Stromal cell of bone marrow (primary cell): ENCODE measurements around the gene SIM1.

Source experiments
- DNase-seq: peaks from one replicate; pipeline ENCODE4 v3.0.0-alpha.2; 2012; ENCODE audit warnings: low read depth

Gene SIM1

DNA sequence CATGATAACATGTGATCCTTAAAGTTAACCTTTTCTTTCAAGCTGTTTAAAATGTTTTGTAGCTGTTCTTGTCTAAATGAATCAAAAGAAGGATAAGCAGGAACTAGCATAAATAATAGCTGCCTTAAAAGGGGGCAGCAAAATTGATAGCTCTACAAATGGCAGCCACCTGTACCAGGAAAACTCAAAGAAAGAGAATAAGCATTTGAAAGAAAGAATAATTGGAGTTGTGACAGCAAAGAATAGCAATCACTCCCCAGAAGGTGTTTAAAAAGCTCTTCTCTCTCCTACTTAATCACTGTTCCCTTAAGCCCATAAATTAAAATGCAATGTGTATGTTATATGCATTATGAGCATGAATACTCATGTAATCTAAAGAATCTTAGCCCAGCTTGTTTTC, 114.6 kb downstream of the SIM1 start:
- DNase-seq, result no peak

DNA sequence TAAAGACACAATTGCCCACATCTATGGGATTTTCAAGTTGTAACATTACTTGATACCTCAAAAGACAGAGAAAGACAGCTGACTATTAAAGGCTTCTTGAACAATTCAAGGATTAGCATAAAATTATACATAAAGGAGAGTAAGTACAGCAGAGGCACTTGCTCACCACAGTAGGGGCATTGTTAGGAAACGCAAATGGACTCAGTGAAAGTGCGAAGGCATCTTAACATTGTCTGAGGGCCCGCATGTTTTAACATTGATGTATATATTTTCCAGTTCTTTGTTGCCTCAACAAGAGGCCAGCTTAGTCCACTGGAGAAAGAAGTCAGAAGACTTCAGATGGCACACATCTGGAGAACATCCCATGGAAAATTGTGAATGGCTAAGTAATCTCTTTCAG, 115.4 kb downstream of the SIM1 start:
- DNase-seq, result no peak

DNA sequence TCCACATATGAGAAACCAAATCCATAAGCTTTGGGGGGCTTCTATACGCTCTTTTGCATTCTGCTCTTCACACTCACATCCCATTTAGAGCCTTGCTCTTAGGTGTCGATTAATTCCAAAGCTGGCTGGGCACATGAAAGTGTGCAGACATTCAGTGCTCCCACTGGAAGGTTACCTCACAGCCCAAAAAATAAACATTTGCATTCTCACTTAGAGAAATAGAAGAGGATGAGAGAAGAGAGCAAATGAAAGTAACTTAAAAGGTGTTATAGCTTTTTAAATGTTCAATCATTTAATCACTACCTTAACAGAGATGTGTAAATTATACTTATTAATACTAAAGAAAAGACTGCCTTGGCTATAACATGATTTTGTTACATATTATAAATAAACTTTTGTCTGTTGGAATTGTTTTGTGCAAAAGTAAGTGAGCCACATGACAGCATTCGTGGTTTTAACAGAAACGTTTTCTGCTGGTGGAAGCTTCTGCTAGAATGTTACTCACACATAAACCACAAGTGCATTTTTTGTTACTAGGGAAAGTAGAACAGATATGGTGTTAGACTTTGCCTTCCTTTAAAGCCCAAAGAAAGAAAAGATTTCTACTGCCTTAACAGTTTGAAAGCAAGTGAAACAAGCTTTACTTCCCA, 116.7 kb downstream of the SIM1 start:
- peak; percentile 50 for DNase-seq

DNA sequence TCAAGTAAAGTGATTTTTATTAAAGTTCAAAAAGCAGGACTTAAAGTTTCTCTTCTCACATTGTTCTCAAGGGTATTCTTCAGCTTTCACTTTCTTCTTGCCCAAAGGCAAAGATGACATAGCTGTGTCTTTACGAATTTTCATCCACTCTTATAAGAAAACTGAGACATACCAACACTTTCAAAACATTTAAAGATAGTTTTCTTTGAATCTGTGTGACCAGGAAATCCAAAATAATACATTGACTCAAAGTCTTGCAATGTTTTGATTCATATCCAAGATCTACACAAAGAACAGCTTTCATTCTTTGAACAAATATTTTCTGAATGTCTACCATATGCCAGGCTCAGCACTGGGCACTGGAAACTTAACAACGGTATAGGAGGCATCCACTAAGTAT, 117.9 kb downstream of the SIM1 start:
- DNase-seq, result peak; percentile 70

DNA sequence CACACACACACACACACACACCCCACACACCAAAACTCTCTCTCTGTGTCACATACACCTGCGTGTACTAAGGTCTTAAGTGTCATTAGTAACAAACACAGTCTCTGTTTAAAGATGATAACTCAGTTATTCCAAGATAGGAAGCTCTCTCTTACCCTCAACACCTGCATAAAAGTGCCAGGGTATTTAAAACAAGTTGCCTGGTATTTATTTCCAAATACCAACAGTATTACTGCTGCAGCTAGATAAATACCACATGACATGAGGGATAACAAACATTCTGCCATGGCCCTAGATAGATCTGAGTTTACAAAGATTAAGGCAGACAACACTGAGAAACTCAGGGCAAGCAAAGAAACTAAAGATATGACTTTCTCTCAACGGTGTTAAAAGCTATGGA, 118.5 kb downstream of the SIM1 start:
- DNase-seq, result no peak

DNA sequence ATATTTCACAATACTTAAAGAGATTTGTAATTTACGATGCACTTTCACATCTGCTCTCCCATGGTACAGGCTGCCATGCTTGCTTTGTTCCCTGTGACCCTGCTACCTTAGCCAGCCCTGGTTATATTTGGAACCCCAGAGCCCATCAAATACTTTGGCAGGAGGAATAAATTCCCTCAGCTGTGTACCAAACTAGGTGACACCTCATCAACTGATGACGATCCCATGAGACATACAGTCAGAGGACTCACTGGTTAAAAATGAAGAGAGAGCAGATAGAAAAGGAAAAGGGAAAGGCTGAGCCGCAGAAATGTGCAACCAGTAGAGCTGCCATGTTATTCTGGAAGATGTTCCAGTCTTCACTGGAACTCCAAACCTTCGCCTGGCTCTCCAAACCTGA, 120.0 kb downstream of the SIM1 start:
- DNase-seq, result no peak

DNA sequence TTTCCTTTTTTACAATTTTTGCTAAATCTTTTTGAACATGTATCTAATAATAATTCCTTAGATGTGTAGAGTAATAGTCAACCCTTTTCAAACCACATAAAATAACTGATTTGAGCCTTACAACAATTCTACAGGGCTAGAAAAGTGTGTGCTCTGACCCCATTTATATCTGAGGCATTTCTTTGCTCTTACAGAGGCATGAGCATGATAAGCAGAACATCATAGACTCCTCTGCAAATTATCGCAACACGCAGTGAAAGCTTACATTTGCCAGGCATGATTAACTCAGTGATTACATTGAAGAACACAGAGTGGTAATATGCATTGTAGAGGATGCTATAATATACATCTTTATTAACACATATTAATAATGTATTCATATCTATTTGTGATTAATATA, 120.4 kb downstream of the SIM1 start:
- no peak for DNase-seq

DNA sequence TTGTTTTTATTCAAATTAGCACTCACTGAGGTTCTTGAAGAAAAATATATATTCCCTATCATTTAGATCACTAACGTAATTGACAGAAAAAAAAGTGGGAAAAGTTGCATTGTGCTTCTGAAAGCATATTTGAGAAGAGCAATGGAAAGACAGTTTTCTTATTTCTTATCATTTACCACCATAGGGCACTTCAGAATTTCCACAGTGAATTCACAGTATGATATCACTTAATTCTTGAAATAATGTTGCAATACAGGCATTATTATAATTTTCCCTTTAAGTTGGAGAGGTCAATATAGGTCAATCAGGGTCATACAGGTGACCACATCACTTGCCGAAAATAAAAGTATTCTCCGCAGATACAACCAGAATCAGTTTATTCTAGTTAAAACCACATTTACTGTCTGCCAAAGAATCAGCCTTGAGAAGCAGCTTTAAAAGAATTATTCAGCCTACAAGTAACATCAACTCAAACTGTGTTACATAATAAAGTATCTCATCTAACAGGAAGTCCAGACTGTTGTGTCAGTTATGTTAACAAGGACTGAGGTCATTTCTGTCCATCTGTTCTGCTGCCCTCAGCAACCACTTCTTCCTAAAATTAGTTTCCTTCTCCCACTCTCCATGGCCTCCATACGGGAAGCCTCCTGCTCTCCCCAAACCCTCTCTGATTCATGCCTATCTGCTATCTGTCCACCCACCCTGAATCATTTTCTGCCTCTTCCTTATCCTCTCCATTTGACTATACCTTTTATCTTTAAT, 121.2 kb downstream of the SIM1 start:
- DNase-seq, result peak; percentile 21

DNA sequence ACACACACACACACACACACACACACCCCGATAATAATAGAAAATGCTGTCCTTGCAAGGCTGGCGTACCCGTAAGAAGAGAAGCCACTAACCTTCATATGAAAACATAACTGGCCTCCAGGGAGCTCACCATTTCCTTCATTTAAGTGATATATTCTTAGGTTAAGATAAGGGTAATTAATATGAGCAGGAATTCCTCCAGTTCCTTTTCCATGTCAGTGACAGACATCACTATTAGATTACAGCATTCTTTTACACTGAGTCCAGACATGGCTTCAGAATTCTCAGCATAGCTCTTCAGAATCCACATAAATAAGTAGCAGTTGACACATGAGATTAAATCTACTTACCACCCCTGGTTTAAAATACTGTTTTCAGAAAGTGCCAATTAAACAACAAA, 121.9 kb downstream of the SIM1 start:
- DNase-seq, result no peak

DNA sequence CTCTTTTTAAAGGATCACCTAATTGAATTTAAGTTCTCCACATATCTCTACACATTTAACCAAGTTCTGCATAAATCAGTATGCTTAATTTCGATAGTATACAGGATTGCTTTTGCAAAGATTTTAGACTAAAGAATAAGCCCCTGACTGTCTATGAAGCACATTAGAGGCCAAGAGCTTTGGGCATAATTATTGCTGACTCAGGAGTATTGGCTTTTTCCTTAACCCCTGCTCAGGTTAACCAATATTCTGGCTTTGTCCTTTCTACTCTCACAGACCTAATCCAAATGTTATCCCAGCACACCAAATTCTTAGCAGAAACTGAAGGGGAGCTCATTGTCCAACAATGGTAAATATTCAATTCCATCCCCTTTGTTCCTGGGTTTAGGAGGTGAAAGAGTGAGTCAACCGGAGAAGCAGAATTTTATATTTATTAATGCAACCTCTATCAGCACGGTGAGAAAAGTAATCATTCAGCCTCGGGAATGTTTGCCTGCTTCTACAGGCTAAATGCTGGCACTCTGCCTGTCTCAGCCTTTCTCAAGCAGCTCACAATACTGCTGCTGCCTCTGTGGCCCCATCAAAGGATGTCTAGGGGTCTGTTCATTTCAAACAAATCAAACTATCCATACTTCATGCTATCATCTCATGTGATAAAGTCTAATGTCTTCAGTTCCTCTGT, 125.0 kb downstream of the SIM1 start:
- DNase-seq, result no peak

DNA sequence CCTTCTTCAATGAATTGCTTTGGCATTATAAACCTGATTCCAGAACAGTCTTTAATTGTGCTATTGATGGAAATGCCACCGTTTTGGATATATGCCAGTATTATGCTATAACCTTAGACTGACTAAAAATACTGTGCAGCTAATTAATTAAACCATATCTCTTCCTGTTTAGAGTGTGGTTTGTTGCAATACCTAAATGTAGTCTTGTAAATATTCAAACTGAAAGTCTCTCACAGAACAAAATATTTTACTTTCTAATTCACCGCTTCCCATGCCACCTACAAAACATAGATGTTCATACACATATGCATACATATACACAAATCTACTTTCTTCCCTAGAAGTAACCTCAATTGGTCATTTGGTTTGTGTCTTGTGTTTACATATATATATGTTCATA, 126.6 kb downstream of the SIM1 start:
- DNase-seq, result no peak

DNA sequence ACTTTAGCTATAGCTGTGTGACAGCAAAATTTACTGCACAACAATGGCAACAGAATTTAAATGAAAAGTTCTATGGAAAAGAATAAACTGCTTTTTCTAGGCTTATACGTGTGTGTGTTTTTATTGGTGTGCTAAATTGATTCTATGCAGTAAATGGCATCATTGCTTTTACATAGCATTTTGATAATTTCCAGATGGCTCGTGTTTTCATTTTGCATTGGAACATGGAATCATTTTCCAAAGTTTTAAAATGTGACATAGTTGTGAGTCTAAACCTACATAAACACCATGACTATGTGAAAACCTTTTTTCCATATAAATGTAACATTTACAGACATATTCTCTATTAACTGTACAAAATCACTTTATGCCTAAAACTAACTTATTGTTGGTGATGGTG, 127.8 kb downstream of the SIM1 start:
- no peak for DNase-seq

DNA sequence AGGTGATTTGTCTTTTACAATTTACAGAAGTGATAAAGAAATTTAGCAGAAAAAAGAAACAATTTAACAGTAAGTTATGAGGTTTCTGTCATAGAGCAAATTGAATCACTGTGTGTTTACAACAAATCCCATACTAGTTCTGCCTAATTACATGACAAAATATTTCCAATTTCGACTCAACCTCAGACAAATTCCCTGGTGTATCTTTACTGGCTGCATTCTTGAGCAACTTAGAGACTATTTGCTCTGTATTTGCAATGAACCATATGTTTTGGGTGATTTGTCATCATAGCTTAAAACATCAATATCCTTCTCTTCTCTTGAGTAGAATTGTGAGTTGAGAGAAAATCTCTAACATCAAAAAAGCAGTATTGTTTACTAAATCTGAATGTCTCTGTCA, 128.7 kb downstream of the SIM1 start:
- peak; percentile 68 for DNase-seq
